ENCODE measurements around the gene C6orf89. TPM values are rescaled to one million over a fixed set of nuclear protein-coding genes. Genes with fewer than 3 reads are reported as not detected.

The C6orf89 gene
- total and polyA plus RNA-seq, 11 donors, result 34.0 to 86.2 (median 71.4) TPM

- intact Hi-C loops (cut with DNase I), result loop anchor here in 4 of 10 donors (5.0 to 10.0 kb wide), 4 partner anchors 56 to 348 kb away; no protein-coding TSS in a partner anchor
- no peak for DNase-seq
Observed at GRCh38 chr6:36973190-36973589, 87.4 kb downstream of the C6orf89 start.

GRCh38 chr6:36973647-36974046 lies 87.9 kb downstream of the C6orf89 start:
- Histone ChIP-seq H3K4me3 (no peak overlapping the region), H3K36me3 (peaks cover 0 to 100% (median 100%) of the 10 kb centered on the region in 9 donors), H3K4me1 (peaks cover 3 to 97% (median 57%) of the 10 kb centered on the region in 12 donors), H3K27me3 (no peaks in the 10 kb centered on the region), H3K9me3 (no peaks in the 10 kb centered on the region), H3K27ac (peak overlapping the region; percentile 20 to 83 (median 72))
- peak; percentile 63 to 75 (median 68) for ATAC-seq
- no peak for TF ChIP-seq CTCF (IDR thresholded peaks at IDR 0.05)
- no peak for TF ChIP-seq POLR2A (IDR thresholded peaks at IDR 0.05)
- 42 to 67% (median 52%) methylated on average over 4 of the region's 4 CpGs for WGBS, 4 donors
- peak in 4 of 5 donors; percentile 61 to 87 (median 70) for DNase-seq
- intact Hi-C loops (cut with DNase I), result loop anchor here in 4 of 10 donors (5.0 to 10.0 kb wide), 4 partner anchors 56 to 349 kb away; no protein-coding TSS in a partner anchor

More at GRCh38 chr6:36973190-36973589, 87.4 kb downstream of the C6orf89 start:
- peak in 1 of 4 donors; percentile 40 for ATAC-seq
- Histone ChIP-seq H3K27ac (peak overlapping the region; percentile 20 to 83 (median 72)), H3K4me1 (peaks cover 3 to 97% (median 56%) of the 10 kb centered on the region in 12 donors), H3K4me3 (no peak overlapping the region), H3K9me3 (no peaks in the 10 kb centered on the region), H3K36me3 (peaks cover 0 to 100% (median 100%) of the 10 kb centered on the region in 9 donors), H3K27me3 (no peaks in the 10 kb centered on the region)
- TF ChIP-seq POLR2A (IDR thresholded peaks at IDR 0.05) (no peak), CTCF (IDR thresholded peaks at IDR 0.05) (no peak)
- 38 to 59% (median 42%) methylated on average over 1 of the region's 1 CpG for WGBS, 4 donors

GRCh38 chr6:36975231-36976006 lies 89.7 kb downstream of the C6orf89 start:
- Histone ChIP-seq H3K4me3 (no peak overlapping the region), H3K27ac (peak overlapping the region in 11 of 12 donors; percentile 3 to 77 (median 69)), H3K36me3 (peaks cover 0 to 100% (median 82%) of the 10 kb centered on the region in 9 donors), H3K27me3 (no peaks in the 10 kb centered on the region), H3K4me1 (peaks cover 3 to 97% (median 65%) of the 10 kb centered on the region in 12 donors), H3K9me3 (no peaks in the 10 kb centered on the region)
- TF ChIP-seq CTCF (IDR thresholded peaks at IDR 0.05) (no peak), POLR2A (IDR thresholded peaks at IDR 0.05) (no peak)
- ATAC-seq (peak in 1 of 4 donors; percentile 8), DNase-seq (no peak)
- 83 to 90% (median 86%) methylated on average over 3 to 7 of the region's 7 CpGs for WGBS, 4 donors
- intact Hi-C loops (cut with DNase I), result loop anchor here in 8 of 10 donors (5.0 to 10.0 kb wide), 8 partner anchors 42 to 351 kb away; partner anchors contain the start of gene C6orf89 (in 4 of the 8)

GRCh38 chr6:36976007-36976264 lies 90.2 kb downstream of the C6orf89 start:
- no peak for ATAC-seq
- TF ChIP-seq POLR2A (IDR thresholded peaks at IDR 0.05) (no peak), CTCF (IDR thresholded peaks at IDR 0.05) (no peak)
- Histone ChIP-seq H3K36me3 (peaks cover 0 to 100% (median 77%) of the 10 kb centered on the region in 9 donors), H3K27ac (peak overlapping the region in 10 of 12 donors; percentile 25 to 77 (median 70)), H3K4me3 (no peak overlapping the region), H3K9me3 (no peaks in the 10 kb centered on the region), H3K27me3 (no peaks in the 10 kb centered on the region), H3K4me1 (peaks cover 3 to 97% (median 68%) of the 10 kb centered on the region in 12 donors)
- DNase-seq, result no peak
- 54 to 70% (median 59%) methylated on average over 4 of the region's 4 CpGs for WGBS, 4 donors
- intact Hi-C loops (cut with DNase I), result loop anchor here in 8 of 10 donors (5.0 to 10.0 kb wide), 8 partner anchors 41 to 351 kb away; partner anchors contain the start of gene C6orf89 (in 4 of the 8)
